Thyroid gland (tissue), 4 donors: Measurements from ENCODE around the gene PAMR1. TPM values are rescaled to one million over a fixed set of nuclear protein-coding genes. Genes with fewer than 3 reads are reported as not detected.
"Not testable (repeated sequence)": the region's sequence is repeated elsewhere in the genome, so short reads cannot be mapped to it uniquely, and the experiment has no call there.

ENCODE experiments used
- DNase-seq, 2 donors: peaks; one replicate each; pipeline ENCODE4 v3.0.0-alpha.2; 2019
- H3K27ac ChIP-seq, 3 donors: fragments of 200-600 bp; sonication (generic); 1 replicate in 2 of 3; 2 replicates in 1 of 3; pipeline ENCODE4 v1.5.1; 2016 to 2019; ENCODE audit warnings: mild to moderate bottlenecking in 1 of 3, moderate library complexity in 1 of 3
- H3K27me3 ChIP-seq: fragments of 200-600 bp; sonication (generic); one replicate; pipeline ENCODE4 v1.5.1; 2019
- H3K36me3 ChIP-seq, 2 donors: fragments of 200-600 bp; sonication (generic); one replicate each; pipeline ENCODE4 v1.5.1; 2016 to 2019
- H3K4me1 ChIP-seq, 2 donors: fragments of 200-600 bp; sonication (generic); one replicate each; pipeline ENCODE4 v1.5.1; 2017 to 2019
- H3K4me3 ChIP-seq, 3 donors: fragments of 200-600 bp; sonication (generic); replicated peaks in 1 of 3; 1 replicate in 2 of 3; 2 replicates in 1 of 3; pipeline ENCODE4 v1.5.1; 2016; ENCODE audit warnings: mild to moderate bottlenecking in 1 of 3
- H3K9me3 ChIP-seq: fragments of 200-600 bp; sonication (generic); one replicate; pipeline ENCODE4 v1.5.1; 2017
- CTCF ChIP-seq, 6 experiments: fragments of 200-600 bp in 3 of 6; fragments of 450-650 bp in 3 of 6; sonication (generic) in 3 of 6; IDR thresholded peaks; one replicate each; pipeline ENCODE4 v1.5.1; 2016 to 2019; ENCODE audit warnings: antibody characterized with exemption in 6 of 6, mild to moderate bottlenecking in 2 of 6, inconsistent platforms in 1 of 6, moderate library complexity in 1 of 6
- POLR2A ChIP-seq, 2 donors: fragments of 450-650 bp; IDR thresholded peaks; one replicate each; pipeline ENCODE4 v1.6.1; 2017; ENCODE audit warnings: antibody characterized with exemption in 2 of 2, mild to moderate bottlenecking in 2 of 2, moderate library complexity in 1 of 2
- WGBS, 2 donors: methylation state at CpG; one replicate each; pipeline ENCODE4 v1.1.5; 2017; 5-methylcytosine and 5-hydroxymethylcytosine counted together
- intact Hi-C: fragments of 100-400 bp; cut with DNase I; formaldehyde crosslinking; loops from one replicate; pipeline ENCODE4 v1.15.1; 2023
- total RNA-seq, 4 donors: library from RNA; depleted of rRNA; stranded (reverse); fragments of >200 nt; gene quantifications; one replicate each; pipeline ENCODE4 v1.2.3, GENCODE V29; 2016

Gene PAMR1
- total RNA-seq, 4 donors from 2014 or later: 1.2 to 16.4 (median 4.3) TPM

- no peak for DNase-seq
- no peak overlapping the region for H3K4me3 ChIP-seq
- intact Hi-C loops: no loop called here
Observed at GRCh38 chr11:35550374-35551036, 25.1 kb upstream of the PAMR1 start.

GRCh38 chr11:35549787-35550186 is 24.4 kb upstream of the PAMR1 start:
- intact Hi-C loops: no loop called here
- DNase-seq: peak; percentile 77 to 79

More at GRCh38 chr11:35550374-35551036, 25.1 kb upstream of the PAMR1 start:
- TF ChIP-seq POLR2A (IDR thresholded peaks at IDR 0.05) (no peak), CTCF (IDR thresholded peaks at IDR 0.05) (no peak)
- Histone ChIP-seq H3K9me3 (no peaks in the 10 kb centered on the region), H3K4me1 (no peaks in the 10 kb centered on the region), H3K36me3 (no peaks in the 10 kb centered on the region), H3K27me3 (no peaks in the 10 kb centered on the region), H3K27ac (no peak overlapping the region)
- 87 to 88% methylated on average over 3 of the region's 3 CpGs for WGBS, 2 donors

GRCh38 chr11:35548925-35549561 is 23.6 kb upstream of the PAMR1 start:
- Histone ChIP-seq H3K4me3 (no peak overlapping the region), H3K4me1 (no peaks in the 10 kb centered on the region), H3K9me3 (no peaks in the 10 kb centered on the region), H3K27me3 (no peaks in the 10 kb centered on the region), H3K27ac (no peak overlapping the region), H3K36me3 (no peaks in the 10 kb centered on the region)
- WGBS, 2 donors: 49 to 56% methylated on average over 4 of the region's 4 CpGs
- TF ChIP-seq POLR2A (IDR thresholded peaks at IDR 0.05) (no peak), CTCF (IDR thresholded peaks at IDR 0.05) (no peak)
- no peak for DNase-seq
- intact Hi-C loops: no loop called here

More at GRCh38 chr11:35549787-35550186, 24.4 kb upstream of the PAMR1 start:
- Histone ChIP-seq H3K4me3 (no peak overlapping the region), H3K27ac (no peak overlapping the region), H3K4me1 (no peaks in the 10 kb centered on the region), H3K36me3 (no peaks in the 10 kb centered on the region), H3K9me3 (no peaks in the 10 kb centered on the region), H3K27me3 (no peaks in the 10 kb centered on the region)
- TF ChIP-seq POLR2A (IDR thresholded peaks at IDR 0.05): no peak
- TF ChIP-seq CTCF (IDR thresholded peaks at IDR 0.05): no peak
- 13 to 32% methylated on average over 3 of the region's 3 CpGs for WGBS, 2 donors

GRCh38 chr11:35547995-35548394 is 22.6 kb upstream of the PAMR1 start:
- H3K36me3 ChIP-seq, H3K4me1 ChIP-seq, H3K9me3 ChIP-seq, DNase-seq, H3K4me3 ChIP-seq, intact Hi-C loops, H3K27me3 ChIP-seq, H3K27ac ChIP-seq: not testable (repeated sequence)
- WGBS, 2 donors: 93 to 98% methylated on average over 4 of the region's 4 CpGs

- Histone ChIP-seq H3K4me3 (no peak overlapping the region), H3K27ac (no peak overlapping the region), H3K27me3 (no peaks in the 10 kb centered on the region), H3K36me3 (no peaks in the 10 kb centered on the region), H3K9me3 (no peaks in the 10 kb centered on the region), H3K4me1 (no peaks in the 10 kb centered on the region)
- 67 to 80% methylated on average over 3 of the region's 3 CpGs for WGBS, 2 donors
- TF ChIP-seq POLR2A (IDR thresholded peaks at IDR 0.05): no peak
- no peak for TF ChIP-seq CTCF (IDR thresholded peaks at IDR 0.05)
- intact Hi-C loops: no loop called here
- no peak for DNase-seq
Observed at GRCh38 chr11:35546317-35546716, 20.9 kb upstream of the PAMR1 start.
